ENCODE data around the gene TNFSF12. TPM values are rescaled to one million over a fixed set of nuclear protein-coding genes. Genes with fewer than 3 reads are reported as not detected.

Gene TNFSF12
- total RNA-seq, 2 donors from 2014 or later = 54.6 to 98.3 TPM

- no peak for TF ChIP-seq CTCF (IDR thresholded peaks at IDR 0.05)
- DNase-seq (ENCODE audit: low spot score) (no peak), ATAC-seq (ENCODE audit: insufficient number of reproducible peaks, low FRiP score, low read depth) (no peak)
- no peaks in the 10 kb centered on the region for H3K4me1 ChIP-seq (ENCODE audit: control insufficient read depth in 1 of 2, low read depth in 2 of 2)
- no peaks in the 10 kb centered on the region for H3K9me3 ChIP-seq
- H3K4me3 ChIP-seq = no peak overlapping the region
- no peaks in the 10 kb centered on the region for H3K27me3 ChIP-seq (replicated peaks; ENCODE audit: insufficient read depth)
- H3K36me3 ChIP-seq = peaks cover 82% of the 10 kb centered on the region
- H3K27ac ChIP-seq = no peak overlapping the region
Observed at GRCh38 chr17:7503521-7503920, 45.3 kb upstream of the TNFSF12 start.

GRCh38 chr17:7508145-7508544 lies 40.7 kb upstream of the TNFSF12 start:
- ATAC-seq (ENCODE audit: insufficient number of reproducible peaks, low FRiP score, low read depth) = no peak
- H3K4me3 ChIP-seq = no peak overlapping the region
- no peaks in the 10 kb centered on the region for H3K4me1 ChIP-seq (ENCODE audit: control insufficient read depth in 1 of 2, low read depth in 2 of 2)
- peaks cover 82% of the 10 kb centered on the region for H3K36me3 ChIP-seq
- no peak overlapping the region for H3K27ac ChIP-seq
- no peaks in the 10 kb centered on the region for H3K27me3 ChIP-seq (replicated peaks; ENCODE audit: insufficient read depth)
- no peaks in the 10 kb centered on the region for H3K9me3 ChIP-seq
- TF ChIP-seq CTCF (IDR thresholded peaks at IDR 0.05) = no peak
- no peak for DNase-seq (ENCODE audit: low spot score)

GRCh38 chr17:7508846-7509245 lies 40.0 kb upstream of the TNFSF12 start:
- no peak for TF ChIP-seq CTCF (IDR thresholded peaks at IDR 0.05)

GRCh38 chr17:7509937-7510336 lies 38.9 kb upstream of the TNFSF12 start:
- no peak for ATAC-seq (ENCODE audit: insufficient number of reproducible peaks, low FRiP score, low read depth)
- TF ChIP-seq CTCF (IDR thresholded peaks at IDR 0.05) = no peak
- peaks cover 75% of the 10 kb centered on the region for H3K36me3 ChIP-seq

More at GRCh38 chr17:7508846-7509245, 40.0 kb upstream of the TNFSF12 start:
- no peaks in the 10 kb centered on the region for H3K27me3 ChIP-seq (replicated peaks; ENCODE audit: insufficient read depth)
- ATAC-seq (ENCODE audit: insufficient number of reproducible peaks, low FRiP score, low read depth) (no peak), DNase-seq (ENCODE audit: low spot score) (no peak)
- H3K4me1 ChIP-seq (ENCODE audit: control insufficient read depth in 1 of 2, low read depth in 2 of 2) = no peaks in the 10 kb centered on the region
- no peak overlapping the region for H3K27ac ChIP-seq
- H3K4me3 ChIP-seq = no peak overlapping the region
- H3K9me3 ChIP-seq = no peaks in the 10 kb centered on the region
- H3K36me3 ChIP-seq = peaks cover 76% of the 10 kb centered on the region

GRCh38 chr17:7511108-7511507 lies 37.8 kb upstream of the TNFSF12 start:
- no peak for TF ChIP-seq CTCF (IDR thresholded peaks at IDR 0.05)
- no peaks in the 10 kb centered on the region for H3K9me3 ChIP-seq
- H3K4me3 ChIP-seq = no peak overlapping the region
- ATAC-seq (ENCODE audit: insufficient number of reproducible peaks, low FRiP score, low read depth) (no peak), DNase-seq (ENCODE audit: low spot score) (no peak)
- H3K27ac ChIP-seq = no peak overlapping the region
- no peaks in the 10 kb centered on the region for H3K27me3 ChIP-seq (replicated peaks; ENCODE audit: insufficient read depth)
- no peaks in the 10 kb centered on the region for H3K4me1 ChIP-seq (ENCODE audit: control insufficient read depth in 1 of 2, low read depth in 2 of 2)
- peaks cover 71% of the 10 kb centered on the region for H3K36me3 ChIP-seq

More at GRCh38 chr17:7509937-7510336, 38.9 kb upstream of the TNFSF12 start:
- H3K4me3 ChIP-seq = no peak overlapping the region
- H3K27ac ChIP-seq = no peak overlapping the region
- no peaks in the 10 kb centered on the region for H3K9me3 ChIP-seq
- no peaks in the 10 kb centered on the region for H3K27me3 ChIP-seq (replicated peaks; ENCODE audit: insufficient read depth)
- H3K4me1 ChIP-seq (ENCODE audit: control insufficient read depth in 1 of 2, low read depth in 2 of 2) = no peaks in the 10 kb centered on the region
- DNase-seq (ENCODE audit: low spot score) = no peak
